ENCODE measurements around the gene STK32B.
"Not testable (repeated sequence)": the region's sequence is repeated elsewhere in the genome, so short reads cannot be mapped to it uniquely, and the experiment has no call there.

STK32B gene

GRCh38 chr4:5424901-5425300 lies 373.6 kb downstream of the STK32B start:
- no peak for TF ChIP-seq CTCF (conservative IDR thresholded peaks at IDR 0.05; ENCODE audit: low read depth, low read length)
- DNase-seq (ENCODE audit: low read depth) = no peak
- H3K4me3 ChIP-seq (ENCODE audit: low read length) = no peak overlapping the region

GRCh38 chr4:5429747-5430146 lies 378.5 kb downstream of the STK32B start:
- no peak overlapping the region for H3K4me3 ChIP-seq (ENCODE audit: low read length)
- DNase-seq (ENCODE audit: low read depth) = no peak
- TF ChIP-seq CTCF (conservative IDR thresholded peaks at IDR 0.05; ENCODE audit: low read depth, low read length) = no peak

- DNase-seq (ENCODE audit: low read depth) = no peak
- no peak for TF ChIP-seq CTCF (conservative IDR thresholded peaks at IDR 0.05; ENCODE audit: low read depth, low read length)
These were observed 381.9 kb downstream of the STK32B start for GRCh38 chr4:5433196-5433595.

GRCh38 chr4:5435201-5435600 lies 383.9 kb downstream of the STK32B start:
- DNase-seq (ENCODE audit: low read depth) = no peak
- no peak for TF ChIP-seq CTCF (conservative IDR thresholded peaks at IDR 0.05; ENCODE audit: low read depth, low read length)
- no peak overlapping the region for H3K4me3 ChIP-seq (ENCODE audit: low read length)

More at GRCh38 chr4:5433196-5433595, 381.9 kb downstream of the STK32B start:
- no peak overlapping the region for H3K4me3 ChIP-seq (ENCODE audit: low read length)

GRCh38 chr4:5435823-5436222 lies 384.5 kb downstream of the STK32B start:
- no peak for DNase-seq (ENCODE audit: low read depth)
- no peak overlapping the region for H3K4me3 ChIP-seq (ENCODE audit: low read length)
- TF ChIP-seq CTCF (conservative IDR thresholded peaks at IDR 0.05; ENCODE audit: low read depth, low read length) = no peak

- not testable (repeated sequence) for H3K4me3 ChIP-seq (ENCODE audit: low read length); DNase-seq (ENCODE audit: low read depth)
These were observed 392.9 kb downstream of the STK32B start for GRCh38 chr4:5443976-5444802.

- no peak for DNase-seq (ENCODE audit: low read depth)
- no peak for TF ChIP-seq CTCF (conservative IDR thresholded peaks at IDR 0.05; ENCODE audit: low read depth, low read length)
- H3K4me3 ChIP-seq (ENCODE audit: low read length) = no peak overlapping the region
These were observed 393.7 kb downstream of the STK32B start for GRCh38 chr4:5444918-5445517.
